Keratinocyte (primary cell): Measurements from ENCODE around the gene LRWD1. TPM values are rescaled to one million over a fixed set of nuclear protein-coding genes. Genes with fewer than 3 reads are reported as not detected.

ENCODE experiments used
- DNase-seq: peaks from one replicate; pipeline ENCODE4 v3.0.0-alpha.2; 2011; ENCODE audit warnings: low read depth, missing footprints, low spot score
- FAIRE-seq: peaks from 2 replicates; lab custom pipeline; 2011; peaks lifted over from hg19 to GRCh38; lab: Jason Lieb, UNC
- H2AFZ ChIP-seq: 2 replicates; pipeline ENCODE4 v1.6.0; 2012; ENCODE audit warnings: low read length, control low read depth, inconsistent platforms; ENCODE audit not compliant: control insufficient read depth
- H3K27ac ChIP-seq: 2 replicates; pipeline ENCODE4 v1.5.1; 2011; ENCODE audit warnings: low read length; ENCODE audit not compliant: control insufficient read depth, insufficient read depth
- H3K27me3 ChIP-seq: 3 replicates; pipeline ENCODE4 v1.6.0; 2011; ENCODE audit warnings: low read length; ENCODE audit not compliant: control insufficient read depth, insufficient read depth; ENCODE audit errors: extremely low read depth
- H3K36me3 ChIP-seq, 2 experiments: 2 replicates in 1 of 2; 3 replicates in 1 of 2; pipeline ENCODE4 v1.5.1; 2011; ENCODE audit warnings: low read length in 2 of 2, mild to moderate bottlenecking in 1 of 2; ENCODE audit not compliant: control insufficient read depth in 2 of 2, insufficient read depth in 2 of 2; ENCODE audit errors: extremely low read depth in 1 of 2
- H3K4me1 ChIP-seq: 3 replicates; pipeline ENCODE4 v1.5.1; 2011; ENCODE audit warnings: low read length; ENCODE audit not compliant: control insufficient read depth, insufficient read depth; ENCODE audit errors: extremely low read depth
- H3K4me2 ChIP-seq: 3 replicates; pipeline ENCODE4 v1.6.0; 2011; ENCODE audit warnings: low read depth, low read length; ENCODE audit not compliant: control insufficient read depth, insufficient read depth; ENCODE audit errors: extremely low read depth
- H3K4me3 ChIP-seq, 3 experiments: fragments of 200-600 bp in 1 of 3; sonication (generic) in 1 of 3; 2 replicates in 2 of 3; 3 replicates in 1 of 3; pipeline ENCODE4 v1.5.1; 2011 to 2016; ENCODE audit warnings: low read length in 3 of 3, mild to moderate bottlenecking in 3 of 3, control low read depth in 2 of 3, inconsistent platforms in 1 of 3, low read depth in 1 of 3, mixed read lengths in 1 of 3, mixed run types in 1 of 3, moderate library complexity in 1 of 3; ENCODE audit not compliant: control insufficient read depth in 2 of 3, insufficient read depth in 2 of 3; ENCODE audit errors: extremely low read depth in 1 of 3
- H3K79me2 ChIP-seq: 2 replicates; pipeline ENCODE4 v1.6.0; 2012; ENCODE audit warnings: low read length; ENCODE audit not compliant: control insufficient read depth, insufficient read depth
- H3K9ac ChIP-seq: 3 replicates; pipeline ENCODE4 v1.6.0; 2011; ENCODE audit warnings: low read length; ENCODE audit not compliant: control insufficient read depth, insufficient read depth; ENCODE audit errors: extremely low read depth
- H3K9me1 ChIP-seq: 3 replicates; pipeline ENCODE4 v1.6.0; 2011; ENCODE audit warnings: low read length; ENCODE audit not compliant: control insufficient read depth, insufficient read depth; ENCODE audit errors: extremely low read depth
- H3K9me3 ChIP-seq: 2 replicates; pipeline ENCODE4 v1.5.1; 2012; ENCODE audit warnings: low read depth, low read length; ENCODE audit not compliant: control insufficient read depth
- H4K20me1 ChIP-seq: 3 replicates; pipeline ENCODE4 v1.6.0; 2011; ENCODE audit warnings: low read length; ENCODE audit not compliant: control insufficient read depth, insufficient read depth; ENCODE audit errors: extremely low read depth
- EZH2 ChIP-seq: IDR thresholded peaks from one replicate; pipeline ENCODE4 v1.6.1; 2012; ENCODE audit warnings: inconsistent platforms, mild to moderate bottlenecking, low read length, moderate library complexity
- dilution Hi-C: fragments of 300-500 bp; cut with MboI; formaldehyde crosslinking; loops from one replicate; pipeline ENCODE4 v1.7.0; 2020; ENCODE audit warnings: low sequenced_read_pairs; ENCODE audit not compliant: extremely low pct_ligation_motif_present
- polyA plus RNA-seq, 5 experiments: library from polyadenylated mRNA; depleted of rRNA in 3 of 5; stranded (reverse) in 3 of 5; stranded (forward) in 1 of 5; unstranded in 1 of 5; fragments of >200 nt; gene quantifications; 1 replicate in 1 of 5; 2 replicates in 3 of 5; 3 replicates in 1 of 5; pipeline versions ENCODE4 v1.2.1 to v1.2.3, GENCODE V29; 2011 to 2012; ENCODE audit warnings: missing spikeins in 2 of 5, low read depth in 1 of 5, low replicate concordance in 1 of 5
- TF ChIP-seq, protein P1 (sequence below), 3 experiments: IDR thresholded peaks in 1 of 3; conservative IDR thresholded peaks in 1 of 3; optimal IDR thresholded peaks in 1 of 3; 2 replicates in 2 of 3; 3 replicates in 1 of 3; pipeline versions ENCODE3 to v1.5.1; 2011; ENCODE audit warnings: low read length in 3 of 3, mild to moderate bottlenecking in 3 of 3, moderate library complexity in 2 of 3, control low read depth in 1 of 3, inconsistent platforms in 1 of 3; ENCODE audit not compliant: insufficient read depth in 2 of 3; ENCODE audit errors: extremely low read depth in 1 of 3

The LRWD1 gene
- polyA plus RNA-seq, 1 donor (not counting 4 experiments of a cell fraction or from before 2014, with no cell fraction given) = 11.3 TPM

DNA sequence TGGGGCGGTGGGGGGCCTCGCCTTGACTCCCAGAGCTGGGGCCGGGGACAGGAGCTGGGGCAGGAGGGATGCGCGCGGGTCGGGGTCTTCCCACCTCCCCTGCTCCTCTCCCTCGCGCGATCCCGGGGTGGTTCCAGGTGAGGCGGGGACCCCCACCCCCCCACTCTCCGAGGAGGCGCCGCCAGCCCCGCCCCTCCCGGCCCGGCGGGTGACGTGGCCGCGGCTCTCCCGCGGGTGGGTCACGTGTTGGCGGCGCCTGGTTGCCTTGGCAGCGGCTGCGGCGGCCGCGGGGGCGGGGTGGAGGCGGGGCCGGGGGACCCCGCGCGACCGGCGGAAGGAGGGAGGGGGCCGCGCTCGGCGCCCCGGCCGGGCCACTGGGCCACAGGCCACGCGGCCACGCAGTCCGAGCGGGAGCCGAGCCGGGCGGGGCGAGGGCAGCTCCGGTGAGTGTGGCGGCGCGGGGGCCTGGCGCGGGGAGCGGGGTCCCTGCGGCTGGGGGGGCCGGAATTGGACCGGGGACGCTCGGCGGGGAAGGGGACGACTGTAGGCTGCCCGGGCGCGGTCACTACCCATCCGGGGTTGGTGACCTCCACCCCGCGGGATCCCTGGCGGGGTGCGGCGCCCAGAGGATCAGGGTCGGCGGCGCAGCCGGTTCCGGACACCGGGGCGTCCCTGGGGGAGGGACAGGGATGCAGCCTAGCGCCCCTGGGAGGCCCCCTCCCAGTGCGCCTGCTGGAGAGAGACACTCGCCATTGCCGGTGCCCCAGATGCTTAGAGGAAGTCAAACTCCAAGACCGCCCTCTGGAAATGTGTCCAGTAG lies 31.4 kb upstream of the LRWD1 start, which contains the start of gene ORAI2:
Gene ORAI2 (plus strand): TSS at position 357 of the 820 bp plus-strand sequence. CDS start 5,382 bp downstream, outside the sequence.
- Histone ChIP-seq H3K36me3 (no peaks in the 10 kb centered on the region), H3K9me3 (no peaks in the 10 kb centered on the region), H4K20me1 (no peaks in the 10 kb centered on the region), H3K9ac (peak within 1 kb of the TSS; percentile 61), H2AFZ (peak within 1 kb of the TSS; percentile 42), H3K9me1 (no peaks in the 10 kb centered on the region), H3K4me2 (peak within 1 kb of the TSS; percentile 81), H3K4me1 (peaks cover 13% of the 10 kb centered on the region), H3K27me3 (peaks cover 3% of the 10 kb centered on the region), H3K79me2 (no peaks in the 10 kb centered on the region), H3K4me3 (peak within 1 kb of the TSS; percentile 54 to 69 (median 61)), H3K27ac (no peak within 1 kb of the TSS)
- FAIRE-seq (no peak), DNase-seq (no peak)
- dilution Hi-C loops = no loop called here
- TF ChIP-seq EZH2 = no peak
- TF ChIP-seq, protein P1, sequence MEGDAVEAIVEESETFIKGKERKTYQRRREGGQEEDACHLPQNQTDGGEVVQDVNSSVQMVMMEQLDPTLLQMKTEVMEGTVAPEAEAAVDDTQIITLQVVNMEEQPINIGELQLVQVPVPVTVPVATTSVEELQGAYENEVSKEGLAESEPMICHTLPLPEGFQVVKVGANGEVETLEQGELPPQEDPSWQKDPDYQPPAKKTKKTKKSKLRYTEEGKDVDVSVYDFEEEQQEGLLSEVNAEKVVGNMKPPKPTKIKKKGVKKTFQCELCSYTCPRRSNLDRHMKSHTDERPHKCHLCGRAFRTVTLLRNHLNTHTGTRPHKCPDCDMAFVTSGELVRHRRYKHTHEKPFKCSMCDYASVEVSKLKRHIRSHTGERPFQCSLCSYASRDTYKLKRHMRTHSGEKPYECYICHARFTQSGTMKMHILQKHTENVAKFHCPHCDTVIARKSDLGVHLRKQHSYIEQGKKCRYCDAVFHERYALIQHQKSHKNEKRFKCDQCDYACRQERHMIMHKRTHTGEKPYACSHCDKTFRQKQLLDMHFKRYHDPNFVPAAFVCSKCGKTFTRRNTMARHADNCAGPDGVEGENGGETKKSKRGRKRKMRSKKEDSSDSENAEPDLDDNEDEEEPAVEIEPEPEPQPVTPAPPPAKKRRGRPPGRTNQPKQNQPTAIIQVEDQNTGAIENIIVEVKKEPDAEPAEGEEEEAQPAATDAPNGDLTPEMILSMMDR (optimal IDR thresholded peaks at IDR 0.05 in 1 of 3, IDR thresholded peaks at IDR 0.05 in 1 of 3, conservative IDR thresholded peaks at IDR 0.05 in 1 of 3; ENCODE audit: extremely low read depth in 1 of 3, insufficient read depth in 2 of 3, low read length in 3 of 3) = no peak

DNA sequence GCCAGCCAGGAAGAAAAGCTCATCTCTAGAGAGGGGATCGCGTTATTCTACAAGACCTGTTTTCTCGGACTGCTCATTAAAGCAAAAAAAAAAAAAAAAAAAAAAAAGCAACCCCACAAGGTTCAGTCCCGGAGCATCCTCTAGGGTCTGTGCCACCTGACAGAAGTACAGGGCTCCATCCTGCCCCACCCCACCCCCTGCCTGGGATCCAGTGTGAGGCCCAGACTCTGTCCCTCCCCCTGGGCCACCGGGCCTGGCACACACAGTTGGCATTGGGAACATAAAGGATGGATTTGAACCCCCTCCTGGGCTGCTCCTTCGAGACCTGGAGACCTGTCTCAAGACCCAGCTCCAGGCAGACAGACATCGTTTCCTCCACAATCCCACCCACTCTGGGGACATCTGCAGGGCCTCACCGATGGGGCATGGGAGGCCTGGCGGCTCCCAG lies 30.7 kb upstream of the LRWD1 start:
- TF ChIP-seq, protein P1 (optimal IDR thresholded peaks at IDR 0.05 in 1 of 3, IDR thresholded peaks at IDR 0.05 in 1 of 3, conservative IDR thresholded peaks at IDR 0.05 in 1 of 3; ENCODE audit: extremely low read depth in 1 of 3, insufficient read depth in 2 of 3, low read length in 3 of 3) = no peak
- no peak for TF ChIP-seq EZH2
- no peaks in the 10 kb centered on the region for H3K36me3 ChIP-seq
- peak overlapping the region; percentile 61 for H3K9ac ChIP-seq
- dilution Hi-C loops = no loop called here
- no peaks in the 10 kb centered on the region for H3K9me3 ChIP-seq
- H3K27me3 ChIP-seq = peaks cover 3% of the 10 kb centered on the region
- H3K4me1 ChIP-seq = peaks cover 13% of the 10 kb centered on the region
- H2AFZ ChIP-seq = no peak overlapping the region
- peak overlapping the region; percentile 54 to 69 (median 61) for H3K4me3 ChIP-seq
- no peaks in the 10 kb centered on the region for H3K9me1 ChIP-seq
- H3K4me2 ChIP-seq = peak overlapping the region; percentile 81
- H4K20me1 ChIP-seq = no peaks in the 10 kb centered on the region
- no peak for DNase-seq
- H3K79me2 ChIP-seq = no peaks in the 10 kb centered on the region
- FAIRE-seq = no peak
- no peak overlapping the region for H3K27ac ChIP-seq
